Caki2 (cell line): ENCODE data around the gene ADAMTS20. TPM values are rescaled to one million over a fixed set of nuclear protein-coding genes. Genes with fewer than 3 reads are reported as not detected.
A peak's percentile ranks its signal among the peaks of the same experiment; 100 is the strongest.
"Not testable (repeated sequence)": the region's sequence is repeated elsewhere in the genome, so short reads cannot be mapped to it uniquely, and the experiment has no call there.

Experiments
- DNase-seq: peaks from one replicate; pipeline ENCODE4 v3.0.0-alpha.2; 2015; ENCODE audit warnings: low read depth
- in situ Hi-C: cut with HindIII; loops from 2 replicates; pipeline ENCODE4 v1.10.0; 2016; ENCODE audit warnings: low sequenced_read_pairs, low pct_unique_long_range_greater_than_20kb, mixed read lengths
- total RNA-seq: library from RNA; depleted of rRNA; stranded (reverse); fragments of >200 nt; shearing (Covaris generic); gene quantifications from 2 replicates; pipeline ENCODE4 v1.2.3, GENCODE V29; 2014; ENCODE audit warnings: low replicate concordance

The ADAMTS20 gene
- total RNA-seq, 1 experiment from 2014 or later, result not detected

DNA sequence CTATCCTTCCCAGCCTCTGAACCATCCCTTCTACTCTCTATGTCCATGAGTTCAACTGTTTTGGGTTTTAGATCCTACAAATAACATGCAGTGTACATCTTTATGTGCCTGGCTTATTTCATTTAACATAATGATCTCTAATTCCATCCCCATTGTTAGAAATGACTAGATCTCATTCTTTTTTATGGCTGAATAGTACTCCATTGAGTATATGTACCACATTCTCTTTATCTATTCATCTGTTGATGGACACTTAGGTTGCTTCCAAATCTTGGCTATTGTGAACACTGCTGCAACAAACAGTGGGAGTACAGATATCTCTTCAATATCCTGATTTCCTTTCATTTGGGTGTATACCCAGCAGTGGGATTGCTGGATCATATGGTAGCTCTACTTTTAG is 14.3 kb downstream of the ADAMTS20 start:
- DNase-seq, in situ Hi-C loops: not testable (repeated sequence)

DNA sequence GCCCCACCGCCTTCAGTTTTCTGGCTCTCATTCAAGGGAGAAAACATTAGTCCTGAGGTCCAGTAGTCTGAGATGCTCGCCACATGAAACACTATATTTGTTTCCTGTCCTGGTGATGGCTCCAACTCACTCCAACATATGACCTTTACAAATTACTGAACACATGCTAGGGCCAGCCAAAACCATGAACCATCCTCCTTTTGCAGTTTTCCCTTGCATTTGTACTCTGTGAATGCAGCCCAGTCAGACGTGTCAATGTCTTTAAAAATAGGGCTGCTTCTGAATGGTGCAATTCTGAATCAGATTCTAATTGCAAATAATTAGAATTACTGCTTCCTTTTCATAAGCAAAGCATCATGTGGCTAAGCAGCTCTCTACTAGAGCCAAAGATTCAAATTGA is 36.0 kb downstream of the ADAMTS20 start:
- no peak for DNase-seq
- in situ Hi-C loops, result no loop called here

DNA sequence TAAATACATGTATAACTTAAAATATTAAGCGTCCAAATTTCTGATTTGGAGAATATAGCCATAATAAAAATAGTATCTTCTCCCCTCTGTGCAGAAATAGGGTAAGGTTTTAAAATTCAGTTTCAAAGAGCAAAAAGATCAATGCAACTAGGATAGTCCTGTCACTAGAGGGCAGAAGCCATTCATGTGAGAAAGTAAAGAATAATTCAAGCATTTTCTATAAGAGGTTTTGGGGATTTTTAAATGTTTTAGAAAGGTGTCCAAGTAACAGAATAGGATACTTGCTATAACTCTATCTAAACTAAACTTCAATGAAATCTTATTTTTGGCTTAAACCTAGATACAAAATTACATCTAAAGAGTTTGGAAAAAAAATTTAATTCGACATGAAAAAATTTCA is 50.3 kb downstream of the ADAMTS20 start:
- DNase-seq, result peak; percentile 2
- in situ Hi-C loops, result no loop called here

GRCh38 chr12:43493261-43493797 is 58.7 kb downstream of the ADAMTS20 start:
- in situ Hi-C loops, result no loop called here

GRCh38 chr12:43482311-43483085 is 69.5 kb downstream of the ADAMTS20 start:
- in situ Hi-C loops, result no loop called here
- no peak for DNase-seq

More at GRCh38 chr12:43493261-43493797, 58.7 kb downstream of the ADAMTS20 start:
- no peak for DNase-seq

DNA sequence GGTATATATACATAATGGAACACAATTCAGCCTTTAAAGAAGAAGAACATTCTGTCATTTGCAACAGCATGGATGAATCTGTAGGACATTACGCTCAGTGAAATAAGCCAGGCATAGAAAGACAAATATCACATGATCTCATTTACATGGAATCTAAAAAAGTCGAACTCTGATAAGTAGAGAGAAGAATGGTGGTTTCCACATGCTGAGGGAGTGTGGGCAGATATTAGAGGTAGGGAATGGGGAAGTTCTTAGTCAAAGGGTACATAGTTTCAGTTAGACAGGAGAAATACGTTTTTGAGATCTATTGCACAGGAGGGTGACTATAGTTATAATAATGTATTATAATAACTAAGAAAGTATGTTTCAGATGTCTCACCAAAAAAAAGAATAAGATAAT is 71.4 kb downstream of the ADAMTS20 start:
- in situ Hi-C loops, result no loop called here

GRCh38 chr12:43462741-43463140 is 89.3 kb downstream of the ADAMTS20 start:
- in situ Hi-C loops, result no loop called here

More for the DNA sequence above, 71.4 kb downstream of the ADAMTS20 start:
- DNase-seq, result no peak

DNA sequence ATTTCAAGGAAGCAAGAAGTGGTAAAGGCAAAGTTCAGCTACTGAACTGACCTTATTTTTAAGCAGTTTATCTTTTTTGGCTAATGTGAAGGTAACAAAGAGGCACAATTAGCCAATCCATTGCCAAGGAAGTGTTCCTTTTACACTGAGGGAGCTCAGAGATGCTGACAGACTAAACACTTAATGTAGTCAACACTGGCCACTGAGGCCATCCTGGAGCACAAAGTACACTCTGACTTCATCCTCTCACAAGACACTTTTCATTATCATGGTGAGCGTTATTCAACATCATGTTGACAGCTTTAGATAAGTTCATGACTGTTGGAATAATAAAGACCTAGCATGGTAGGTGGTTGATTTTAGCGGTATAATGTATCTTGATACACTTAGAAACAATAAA is 89.9 kb downstream of the ADAMTS20 start:
- no peak for DNase-seq

More at GRCh38 chr12:43462741-43463140, 89.3 kb downstream of the ADAMTS20 start:
- DNase-seq, result no peak

GRCh38 chr12:43459285-43459684 is 92.7 kb downstream of the ADAMTS20 start:
- in situ Hi-C loops, result no loop called here

More for the DNA sequence above, 89.9 kb downstream of the ADAMTS20 start:
- in situ Hi-C loops, result no loop called here

GRCh38 chr12:43453761-43454160 is 98.2 kb downstream of the ADAMTS20 start:
- in situ Hi-C loops, result no loop called here
- DNase-seq, result no peak

More at GRCh38 chr12:43459285-43459684, 92.7 kb downstream of the ADAMTS20 start:
- DNase-seq, result no peak

- DNase-seq, result peak; percentile 21
- in situ Hi-C loops, result no loop called here
Measured at GRCh38 chr12:43444940-43445564, 107.0 kb downstream of the ADAMTS20 start.

DNA sequence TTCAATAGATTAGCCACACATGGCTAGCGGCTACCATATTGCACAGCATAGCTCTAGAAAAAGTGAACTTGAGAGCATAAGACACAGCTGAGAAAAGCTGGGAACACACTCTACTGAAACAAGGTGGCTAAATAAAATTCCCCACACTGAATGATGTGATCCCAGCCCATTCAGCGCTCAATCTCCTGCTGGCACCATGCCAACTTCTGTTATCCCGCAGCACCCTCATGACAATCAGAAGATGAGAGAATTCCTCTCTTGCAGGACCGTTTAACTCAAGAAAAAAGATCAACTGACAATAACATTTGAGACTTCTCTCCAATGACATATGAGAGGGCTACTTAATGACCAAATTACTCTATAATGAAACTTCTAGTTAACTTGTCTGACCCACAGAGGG is 115.4 kb downstream of the ADAMTS20 start:
- in situ Hi-C loops, result no loop called here
- no peak for DNase-seq

- no peak for DNase-seq
- in situ Hi-C loops, result no loop called here
Measured at GRCh38 chr12:43434614-43435013, 117.4 kb downstream of the ADAMTS20 start.

DNA sequence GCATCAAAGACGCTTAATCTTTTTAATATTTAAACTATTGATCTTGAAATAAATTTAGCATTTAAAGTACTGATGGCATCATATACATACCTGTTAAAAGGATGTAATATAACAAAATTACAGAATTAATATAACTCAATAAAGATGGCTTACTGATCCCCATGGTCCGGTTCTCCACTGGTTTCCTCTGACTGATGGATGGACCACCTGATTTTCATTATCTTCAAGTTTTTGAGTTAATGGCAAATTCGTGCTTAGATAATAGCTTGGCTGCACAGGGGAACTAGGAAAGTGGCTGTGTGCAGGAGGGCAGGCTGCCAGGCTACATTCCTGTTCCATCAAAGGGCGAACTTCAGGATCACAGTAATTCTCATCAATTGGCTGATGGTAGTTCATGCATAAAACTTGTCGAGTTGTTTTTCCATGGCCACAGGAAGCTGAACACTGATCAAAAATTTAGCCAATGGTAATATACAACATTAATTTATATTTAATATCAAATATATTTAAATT is 123.9 kb downstream of the ADAMTS20 start:
- DNase-seq, result no peak

GRCh38 chr12:43425361-43425760 is 126.6 kb downstream of the ADAMTS20 start:
- in situ Hi-C loops, result no loop called here
- DNase-seq, result no peak

More for the DNA sequence above, 123.9 kb downstream of the ADAMTS20 start:
- in situ Hi-C loops, result no loop called here

- DNase-seq, result no peak
- in situ Hi-C loops, result no loop called here
Measured at GRCh38 chr12:43416981-43417380, 135.0 kb downstream of the ADAMTS20 start.

DNA sequence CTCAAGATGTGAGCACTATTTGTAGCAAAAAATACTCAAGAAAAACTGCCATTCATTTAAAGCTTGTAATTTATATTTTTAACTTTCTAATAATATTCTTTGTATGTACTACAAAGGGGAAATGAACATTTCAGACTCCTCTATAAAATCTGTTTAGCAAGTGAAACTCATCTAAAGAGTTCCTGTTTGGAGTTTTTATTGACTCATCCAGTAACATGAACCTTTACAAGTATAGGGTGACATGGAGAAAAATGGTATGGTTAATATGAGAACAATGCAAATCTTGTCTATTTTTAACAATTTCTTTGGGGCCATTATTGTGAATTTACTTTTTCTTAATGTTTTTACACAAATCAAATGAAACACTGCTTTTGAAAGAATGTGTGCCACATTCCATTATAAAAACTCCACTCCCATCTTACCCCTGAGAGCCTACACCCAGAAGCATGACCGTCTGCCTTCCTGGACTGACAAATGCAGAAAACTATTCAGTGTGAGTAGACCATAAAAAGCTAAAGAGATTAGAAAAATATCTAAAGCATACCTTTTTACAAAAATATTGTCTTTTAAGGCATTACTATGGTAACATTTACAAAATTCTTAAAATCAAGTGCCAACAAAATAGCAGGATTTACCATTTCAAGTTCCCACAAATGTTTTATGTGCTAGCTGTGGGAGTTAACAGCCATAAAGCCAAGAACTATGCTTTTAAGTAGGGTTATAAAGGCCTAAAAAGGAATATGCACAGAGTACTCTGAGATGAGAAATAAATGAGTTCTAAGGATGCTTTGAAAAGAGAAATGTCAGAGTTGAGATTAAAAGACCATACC is 144.0 kb downstream of the ADAMTS20 start:
- DNase-seq, result no peak
- in situ Hi-C loops, result no loop called here

DNA sequence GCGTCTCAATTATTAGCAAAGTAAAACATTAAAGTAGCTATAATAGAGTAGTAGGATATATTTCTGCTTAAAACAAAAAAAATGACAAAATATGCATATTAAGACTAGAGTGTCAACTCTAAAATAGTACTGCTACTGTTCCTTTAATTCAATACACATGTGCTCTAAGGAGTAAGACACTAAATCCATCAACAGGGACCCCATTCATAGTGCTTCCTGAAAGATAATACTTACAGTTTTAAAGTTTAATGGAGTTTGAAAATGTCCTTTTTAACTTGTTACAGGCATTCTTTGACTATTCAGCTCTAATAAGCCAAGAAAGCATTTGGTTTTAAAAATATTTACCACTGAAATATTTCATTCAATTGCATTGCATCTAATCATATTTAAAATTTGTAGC is 145.2 kb downstream of the ADAMTS20 start:
- no peak for DNase-seq
- in situ Hi-C loops, result no loop called here
